Hypothalamus (tissue), 51 donors: Measurements from ENCODE around the gene SLC2A14.

Experiments used
- DNase-seq, 51 donors: peaks; one replicate each; lab custom pipeline; 2025; lab: John Stamatoyannopoulos, UW

Gene SLC2A14

DNA sequence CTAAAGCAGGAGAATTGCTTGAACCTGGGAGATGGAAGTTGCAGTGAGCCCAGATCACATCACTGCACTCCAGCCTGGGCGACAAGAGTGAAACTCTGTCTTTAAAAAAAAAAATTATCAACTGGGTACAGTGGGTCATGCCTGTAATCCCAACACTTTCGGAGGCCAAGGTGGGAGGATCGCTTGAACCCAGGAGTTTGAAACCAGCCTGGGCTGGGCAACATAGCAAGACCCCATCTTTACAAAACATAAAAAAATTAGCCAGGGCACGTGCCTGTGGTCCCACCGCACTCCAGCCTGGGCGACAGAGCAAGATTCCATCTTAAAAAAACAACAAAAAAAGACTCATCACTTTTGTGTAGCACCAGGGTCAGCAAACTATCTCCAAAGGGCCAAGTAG, 90.7 kb downstream of the SLC2A14 start:
- no peak for DNase-seq

DNA sequence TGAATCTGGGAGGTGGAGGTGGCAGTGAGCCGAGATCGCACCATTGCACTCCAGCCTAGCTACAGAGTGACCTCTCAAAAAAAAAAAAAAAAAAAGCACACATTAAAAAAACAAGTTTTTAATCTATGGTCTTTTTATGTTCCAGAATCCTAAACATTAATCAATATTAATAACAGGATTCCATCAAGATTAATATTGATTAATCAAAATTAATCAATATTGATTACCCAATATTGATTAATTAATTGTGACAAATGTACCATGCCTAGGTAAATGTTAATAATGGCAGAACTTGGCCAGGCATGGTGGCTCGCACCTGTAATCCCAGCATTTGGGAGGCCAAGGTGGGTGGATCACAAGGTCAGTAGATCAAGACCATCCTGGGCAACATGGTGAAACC, 91.4 kb downstream of the SLC2A14 start:
- DNase-seq, result no peak

DNA sequence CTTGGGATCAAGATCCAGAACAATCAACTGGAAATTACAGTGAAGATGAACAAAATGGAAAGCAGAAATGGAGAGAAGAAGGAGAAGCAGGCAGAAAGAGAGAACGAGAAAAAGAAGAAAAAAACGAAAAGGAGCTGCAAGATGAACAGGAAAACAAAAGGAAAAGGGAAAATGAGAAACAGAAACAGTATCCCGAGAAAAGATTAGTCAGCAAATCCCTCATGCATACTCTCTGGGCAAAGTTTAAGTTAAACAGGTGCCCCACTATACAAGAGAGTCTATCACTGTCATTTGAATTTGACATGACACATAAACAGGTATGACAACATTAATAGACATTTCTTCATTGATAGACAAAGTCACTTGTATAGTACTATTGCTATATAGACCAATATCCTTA, 102.7 kb downstream of the SLC2A14 start:
- DNase-seq, result no peak
